Muscle of leg (tissue), 11 donors: Measurements from ENCODE around the gene CHKA. TPM values are rescaled to one million over a fixed set of nuclear protein-coding genes. Genes with fewer than 3 reads are reported as not detected.

Source experiments
- DNase-seq: peaks from one replicate; pipeline ENCODE4 v3.0.0; 2013
- H3K27ac ChIP-seq: one replicate; pipeline ENCODE4 v1.5.1; 2013; ENCODE audit warnings: mild to moderate bottlenecking, low read length, control low read depth
- H3K27me3 ChIP-seq: one replicate; pipeline ENCODE4 v1.6.1; 2013; ENCODE audit warnings: low read length; ENCODE audit not compliant: control insufficient read depth, insufficient read depth
- H3K36me3 ChIP-seq: one replicate; pipeline ENCODE4 v1.6.1; 2013; ENCODE audit warnings: low read length; ENCODE audit not compliant: control insufficient read depth, insufficient read depth
- H3K4me1 ChIP-seq: one replicate; pipeline ENCODE4 v1.6.1; 2013; ENCODE audit warnings: low read length; ENCODE audit not compliant: control insufficient read depth, insufficient read depth
- H3K4me3 ChIP-seq: one replicate; pipeline ENCODE4 v1.5.1; 2013; ENCODE audit warnings: low read length, control low read depth
- H3K9me3 ChIP-seq: replicated peaks from 2 replicates; pipeline ENCODE4 v1.6.1; 2013; ENCODE audit warnings: low read depth, low read length; ENCODE audit not compliant: control insufficient read depth
- WGBS: methylation state at CpG from one replicate; pipeline ENCODE4 v1.1.5; 2013; ENCODE audit warnings: missing lambda C conversion rate; ENCODE audit not compliant: insufficient coverage; 5-methylcytosine and 5-hydroxymethylcytosine counted together
- polyA plus RNA-seq, 8 donors: library from polyadenylated mRNA; unstranded; fragments of 120-200 nt; gene quantifications; one replicate each; pipeline versions ENCODE4 v1.2.1 to v1.2.3, GENCODE V29; 2013; ENCODE audit warnings: inconsistent platforms in 1 of 8, low replicate concordance in 1 of 8; ENCODE audit not compliant: insufficient read length in 8 of 8, insufficient read depth in 1 of 8
- total RNA-seq: library from RNA; stranded (reverse); fragments of 120-200 nt; gene quantifications from one replicate; pipeline ENCODE4 v1.2.4, GENCODE V29; 2013

Gene CHKA
- total and polyA plus RNA-seq, 9 donors = 9.6 to 25.7 (median 13.4) TPM

- H3K4me1 ChIP-seq = peaks cover 71% of the 10 kb centered on the region
- 8% methylated on average over 44 of the region's 51 CpGs for WGBS
- no peaks in the 10 kb centered on the region for H3K27me3 ChIP-seq
- H3K4me3 ChIP-seq = peak within 1 kb of the TSS; percentile 61
- DNase-seq = peak; percentile 93
- H3K27ac ChIP-seq = peak within 1 kb of the TSS; percentile 87
- H3K36me3 ChIP-seq = peaks cover 24% of the 10 kb centered on the region
- H3K9me3 ChIP-seq = no peaks in the 10 kb centered on the region
Observed at GRCh38 chr11:68038718-68039525, 82.3 kb downstream of the CHKA start, which contains the start of gene TCIRG1. Gene TCIRG1, plus strand, starts transcription at chr11:68039025. Its CDS starts 2,247 bp downstream, at chr11:68041272.

GRCh38 chr11:68038226-68038717 is 82.9 kb downstream of the CHKA start:
- H3K9me3 ChIP-seq = no peaks in the 10 kb centered on the region
- WGBS = 39% methylated on average over 13 of the region's 13 CpGs
- no peaks in the 10 kb centered on the region for H3K27me3 ChIP-seq
- peaks cover 30% of the 10 kb centered on the region for H3K36me3 ChIP-seq
- no peak for DNase-seq
- H3K27ac ChIP-seq = peak overlapping the region; percentile 85
- H3K4me1 ChIP-seq = peaks cover 64% of the 10 kb centered on the region
- H3K4me3 ChIP-seq = peak overlapping the region; percentile 61

DNA sequence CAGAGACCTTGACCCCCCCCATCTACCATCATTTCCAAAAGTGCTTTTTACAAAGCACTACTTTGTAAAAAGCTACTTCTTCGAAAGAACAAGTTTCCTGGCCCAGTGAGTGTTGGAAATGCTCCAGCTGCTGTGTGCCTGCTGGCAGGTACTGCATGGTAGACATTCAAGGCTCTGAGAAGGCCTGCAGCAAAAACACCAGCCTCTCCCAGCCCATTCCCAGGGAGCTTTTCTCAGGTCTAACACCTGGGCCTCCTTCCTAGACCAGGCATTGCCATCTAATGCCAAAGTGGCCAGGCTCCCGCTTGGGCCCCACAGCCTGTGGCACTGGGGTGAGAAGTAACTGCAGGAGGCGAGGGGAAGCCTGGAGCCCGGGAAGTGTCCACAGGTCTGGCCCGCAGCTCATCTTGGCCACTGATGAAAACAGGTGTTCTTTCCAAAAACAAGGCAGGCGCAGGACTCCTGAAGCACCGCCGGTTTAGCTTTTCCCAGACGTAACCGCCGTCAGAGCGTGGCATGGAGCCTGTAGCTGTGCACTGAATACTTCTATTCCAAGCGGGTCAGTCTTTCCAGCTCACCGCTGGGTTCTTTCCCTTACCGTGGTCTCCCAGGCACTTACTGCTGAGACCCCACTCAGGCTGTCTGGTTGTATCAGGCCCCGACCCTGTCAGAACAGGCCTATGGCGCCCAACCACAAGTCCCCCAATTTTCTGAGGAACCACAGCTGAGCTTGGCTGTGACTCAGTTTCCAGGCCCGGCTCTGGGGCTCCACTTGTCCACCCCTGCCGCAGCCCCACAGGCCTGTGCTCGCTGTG is 83.6 kb downstream of the CHKA start:
- WGBS = 67% methylated on average over 18 of the region's 20 CpGs
- H3K9me3 ChIP-seq = no peaks in the 10 kb centered on the region
- H3K4me1 ChIP-seq = peaks cover 58% of the 10 kb centered on the region
- H3K36me3 ChIP-seq = peaks cover 37% of the 10 kb centered on the region
- no peak for DNase-seq
- no peaks in the 10 kb centered on the region for H3K27me3 ChIP-seq
- no peak overlapping the region for H3K4me3 ChIP-seq
- peak overlapping the region; percentile 85 for H3K27ac ChIP-seq

DNA sequence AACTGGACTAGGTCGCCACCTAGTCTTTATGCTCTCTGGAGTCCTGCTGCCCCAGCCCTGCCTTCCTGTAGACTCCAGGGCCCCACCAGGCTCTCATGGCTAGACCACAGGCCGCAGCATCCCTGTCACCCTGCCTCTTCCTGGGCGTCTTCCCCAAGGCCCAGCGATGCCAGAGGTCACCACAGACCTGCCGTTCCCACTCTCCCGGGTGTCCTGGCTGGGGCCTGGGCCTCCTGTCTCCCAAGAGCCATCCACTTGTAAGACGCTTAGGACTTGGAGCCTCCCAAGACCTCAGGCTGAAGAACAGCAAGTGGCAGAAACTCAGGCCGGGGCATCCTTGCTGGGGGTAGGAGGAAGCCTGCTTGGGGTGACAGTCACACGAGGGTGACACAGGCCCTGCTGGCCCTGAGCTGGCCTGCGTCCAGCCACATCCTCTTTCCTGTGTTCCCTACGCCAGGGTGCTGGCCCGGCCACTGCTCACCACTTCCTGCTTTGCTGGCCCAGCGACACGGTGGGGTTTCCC is 84.4 kb downstream of the CHKA start:
- H3K9me3 ChIP-seq = no peaks in the 10 kb centered on the region
- WGBS = 75% methylated on average over 8 of the region's 14 CpGs
- DNase-seq = peak; percentile 60
- H3K27me3 ChIP-seq = no peaks in the 10 kb centered on the region
- no peak overlapping the region for H3K4me3 ChIP-seq
- H3K27ac ChIP-seq = peak overlapping the region; percentile 71
- peaks cover 54% of the 10 kb centered on the region for H3K4me1 ChIP-seq
- H3K36me3 ChIP-seq = peaks cover 41% of the 10 kb centered on the region

DNA sequence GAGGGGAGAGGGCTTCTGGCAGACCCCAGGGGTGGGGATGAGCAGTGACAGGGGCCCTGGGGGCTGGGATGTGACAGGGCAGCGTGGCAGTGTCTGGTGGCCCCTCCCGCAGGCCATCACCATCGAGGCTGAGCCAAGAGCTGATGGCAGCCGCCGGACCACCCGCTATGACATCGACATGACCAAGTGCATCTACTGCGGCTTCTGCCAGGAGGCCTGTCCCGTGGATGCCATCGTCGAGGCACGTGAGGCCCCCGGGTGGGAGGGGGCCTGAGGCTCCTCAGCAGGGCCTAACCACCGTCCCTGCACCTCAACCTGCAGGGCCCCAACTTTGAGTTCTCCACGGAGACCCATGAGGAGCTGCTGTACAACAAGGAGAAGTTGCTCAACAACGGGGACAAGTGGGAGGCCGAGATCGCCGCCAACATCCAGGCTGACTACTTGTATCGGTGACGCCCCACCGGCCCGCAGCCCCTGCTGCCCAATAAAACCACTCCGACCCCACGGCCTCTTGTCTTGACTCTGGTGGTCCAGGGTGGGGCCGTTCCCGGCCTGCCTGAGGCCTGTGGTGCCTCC is 85.0 kb downstream of the CHKA start:
- Histone ChIP-seq H3K27me3 (no peaks in the 10 kb centered on the region), H3K27ac (peak overlapping the region; percentile 71), H3K36me3 (peaks cover 41% of the 10 kb centered on the region), H3K4me3 (no peak overlapping the region), H3K4me1 (peaks cover 54% of the 10 kb centered on the region), H3K9me3 (no peaks in the 10 kb centered on the region)
- WGBS = 81% methylated on average over 27 of the region's 27 CpGs
- DNase-seq = no peak

DNA sequence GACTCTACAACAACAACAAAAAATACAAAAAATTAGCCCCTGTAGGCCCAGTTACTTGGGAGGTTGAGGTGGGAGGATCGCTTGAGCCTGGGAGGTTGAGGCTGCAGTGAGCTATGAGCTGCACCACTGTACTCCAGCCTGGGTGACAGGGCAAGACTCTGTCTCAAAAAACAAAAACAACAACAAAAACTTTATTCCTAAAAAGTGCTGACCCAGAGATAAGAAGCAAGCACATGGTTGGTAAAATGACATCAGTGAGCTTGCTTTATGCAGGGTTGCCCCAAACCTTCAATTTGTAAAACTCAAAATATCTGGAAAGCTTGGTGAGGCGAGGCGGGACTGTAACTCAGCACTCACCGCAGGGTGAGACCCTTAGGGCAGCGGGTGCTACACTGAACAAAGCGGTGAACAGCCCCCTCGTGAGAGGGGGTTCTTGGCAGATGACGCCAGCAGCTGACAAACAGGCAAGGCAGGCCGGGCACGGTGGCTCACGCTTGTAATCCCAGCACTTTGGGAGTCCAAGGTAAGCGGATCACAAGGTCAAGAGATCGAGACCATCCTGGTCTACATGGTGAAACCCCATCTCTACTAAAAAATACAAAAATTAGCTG is 85.8 kb downstream of the CHKA start:
- H3K27me3 ChIP-seq = no peaks in the 10 kb centered on the region
- H3K4me1 ChIP-seq = peaks cover 50% of the 10 kb centered on the region
- H3K4me3 ChIP-seq = no peak overlapping the region
- H3K36me3 ChIP-seq = peaks cover 41% of the 10 kb centered on the region
- no peak for DNase-seq
- no peak overlapping the region for H3K27ac ChIP-seq
- no peaks in the 10 kb centered on the region for H3K9me3 ChIP-seq
- WGBS = 87% methylated on average over 10 of the region's 13 CpGs

- Histone ChIP-seq H3K4me1 (peaks cover 40% of the 10 kb centered on the region), H3K27ac (no peak overlapping the region), H3K4me3 (no peak overlapping the region), H3K27me3 (no peaks in the 10 kb centered on the region), H3K9me3 (no peaks in the 10 kb centered on the region), H3K36me3 (peaks cover 41% of the 10 kb centered on the region)
- WGBS = 90% methylated on average over 12 of the region's 12 CpGs
- no peak for DNase-seq
Observed at GRCh38 chr11:68033708-68034045, 87.5 kb downstream of the CHKA start.

DNA sequence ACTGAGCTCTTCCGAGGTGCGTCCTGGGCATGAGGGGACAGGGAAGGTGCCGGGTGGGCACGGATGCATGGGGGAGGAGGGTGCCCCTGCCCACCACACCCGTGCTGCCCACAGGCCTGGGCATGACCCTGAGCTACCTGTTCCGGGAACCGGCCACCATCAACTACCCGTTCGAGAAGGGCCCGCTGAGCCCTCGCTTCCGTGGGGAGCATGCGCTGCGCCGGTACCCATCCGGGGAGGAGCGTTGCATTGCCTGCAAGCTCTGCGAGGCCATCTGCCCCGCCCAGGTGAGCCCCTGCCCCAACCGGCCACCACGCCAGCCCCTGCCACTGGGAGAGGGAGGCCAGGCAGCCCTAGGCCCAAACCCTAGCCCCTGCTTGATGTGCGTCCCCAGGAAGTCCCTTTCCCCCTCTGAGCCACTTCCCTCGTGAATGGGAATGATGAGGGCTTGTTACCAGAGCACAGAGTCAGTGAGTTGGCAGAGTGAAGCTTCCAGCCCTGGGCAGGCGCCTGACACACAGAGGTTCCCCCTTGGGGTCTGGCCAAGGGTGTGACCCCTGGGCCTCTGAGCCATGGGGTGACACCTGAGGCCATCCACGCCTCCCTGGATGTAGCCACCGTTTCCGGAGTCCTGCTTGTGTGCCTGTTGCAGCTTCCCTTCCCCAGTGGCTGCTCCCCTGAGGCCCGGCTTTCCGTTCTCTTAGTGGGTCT is 88.0 kb downstream of the CHKA start:
- H3K27ac ChIP-seq = no peak overlapping the region

DNA sequence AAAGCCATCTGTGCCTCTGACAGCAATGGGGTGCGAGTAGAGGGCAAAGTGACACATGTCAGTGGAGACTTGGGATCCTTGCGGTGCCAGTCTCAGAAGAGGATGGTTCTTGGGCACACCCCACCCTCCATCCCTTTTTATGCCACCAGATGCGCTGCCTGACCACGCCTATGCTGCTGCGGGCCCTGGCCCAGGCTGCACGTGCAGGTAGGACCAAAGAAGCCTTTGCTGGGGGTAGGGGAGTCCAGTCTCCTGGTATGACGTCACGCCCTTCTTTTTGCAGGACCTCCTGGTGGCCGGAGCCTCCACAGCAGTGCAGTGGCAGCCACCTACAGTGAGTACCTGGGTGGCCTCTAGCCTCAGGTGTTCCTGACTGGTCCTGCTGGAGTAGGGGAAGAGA is 89.2 kb downstream of the CHKA start:
- no peaks in the 10 kb centered on the region for H3K9me3 ChIP-seq
- H3K4me1 ChIP-seq = peaks cover 25% of the 10 kb centered on the region
- H3K36me3 ChIP-seq = peaks cover 39% of the 10 kb centered on the region
- WGBS = 66% methylated on average over 4 of the region's 9 CpGs
- DNase-seq = no peak
- no peaks in the 10 kb centered on the region for H3K27me3 ChIP-seq
- no peak overlapping the region for H3K27ac ChIP-seq
- H3K4me3 ChIP-seq = no peak overlapping the region

More for the DNA sequence above, 88.0 kb downstream of the CHKA start:
- Histone ChIP-seq H3K9me3 (no peaks in the 10 kb centered on the region), H3K36me3 (peaks cover 41% of the 10 kb centered on the region), H3K4me1 (peaks cover 35% of the 10 kb centered on the region), H3K4me3 (no peak overlapping the region), H3K27me3 (no peaks in the 10 kb centered on the region)
- no peak for DNase-seq
- 91% methylated on average over 27 of the region's 29 CpGs for WGBS
